NCI-H2196 (cell line): ENCODE data around the gene TRAIP.
A peak's percentile ranks its signal among the peaks of the same experiment; 100 is the strongest.
"Not testable (repeated sequence)": the region's sequence is repeated elsewhere in the genome, so short reads cannot be mapped to it uniquely, and the experiment has no call there.

Source experiments
- DNase-seq: peaks from one replicate; lab custom pipeline; 2025; ENCODE audit not compliant: unreplicated experiment; lab: John Stamatoyannopoulos, UW

Gene TRAIP

DNA sequence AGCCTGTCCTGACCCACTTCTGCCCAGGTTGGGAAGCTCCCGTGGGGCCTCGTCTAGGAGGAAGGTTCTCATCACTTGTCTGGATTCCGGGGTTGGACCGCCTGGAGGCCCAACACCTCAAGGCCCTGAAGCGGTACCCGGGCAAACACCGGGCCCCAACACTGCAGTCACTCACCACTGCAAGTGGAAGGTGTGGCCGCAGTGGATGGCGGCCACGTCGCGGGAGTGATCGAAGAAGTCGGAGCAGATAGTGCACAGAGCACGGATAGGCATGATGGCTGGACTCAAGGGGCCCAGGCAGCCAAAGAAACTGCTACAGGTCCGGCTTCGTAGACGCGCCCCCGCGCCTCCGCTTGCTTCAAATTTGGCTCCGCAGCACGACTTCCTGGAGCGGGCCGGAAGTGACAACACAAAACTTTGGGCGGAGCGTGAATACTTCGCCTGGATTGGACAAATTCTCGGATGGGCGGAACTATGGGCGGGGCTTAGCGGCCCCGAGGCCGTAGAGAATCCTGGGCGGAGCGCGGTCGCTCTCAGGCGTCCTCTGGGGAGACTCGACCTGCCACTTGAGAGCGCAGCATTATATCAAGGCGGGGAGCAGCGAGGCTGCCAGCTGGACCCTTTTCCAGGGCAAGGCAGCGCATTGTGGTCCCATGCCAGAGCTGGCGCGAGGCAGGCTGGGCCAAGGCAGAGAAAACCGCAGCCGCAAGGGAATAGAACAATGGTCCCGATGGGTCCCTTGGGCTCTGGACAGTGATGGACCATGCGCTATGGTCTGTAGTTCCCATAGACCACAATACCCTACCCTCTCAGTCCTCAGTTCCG lies at the start of gene TRAIP:
Gene TRAIP (minus strand): TSS at position 384 of the 825 bp plus-strand sequence. CDS start 111 bp downstream, at position 273.
- peak; percentile 89 for DNase-seq

DNA sequence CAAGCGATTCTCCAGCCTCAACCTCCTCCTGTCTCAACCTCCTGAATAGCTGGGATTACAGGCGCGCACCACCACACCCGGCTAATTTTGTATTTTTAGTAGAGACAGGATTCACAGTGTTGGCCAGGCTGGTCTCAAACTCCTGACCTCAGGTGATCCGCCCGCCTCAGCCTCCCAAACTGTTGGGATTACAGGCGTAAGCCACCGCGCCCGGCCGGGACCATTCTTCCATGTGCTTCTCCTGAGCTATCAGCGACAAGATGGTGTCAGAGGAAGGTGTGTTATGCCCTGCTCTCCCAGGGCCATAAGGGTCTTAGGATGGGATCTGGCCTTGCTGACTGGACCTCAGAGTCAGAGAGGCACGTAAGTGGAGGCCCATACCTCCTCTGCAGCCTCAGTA lies 48.1 kb upstream of the TRAIP start:
- not testable (repeated sequence) for DNase-seq

- peak; percentile 89 for DNase-seq
Measured at GRCh38 chr3:49903451-49904424, 47.4 kb upstream of the TRAIP start, which contains the start of gene MST1R. Gene MST1R (minus strand): TSS chr3:49903873. CDS start chr3:49903609, 264 bp downstream.

GRCh38 chr3:49902511-49903345 lies 46.4 kb upstream of the TRAIP start:
- no peak for DNase-seq

DNA sequence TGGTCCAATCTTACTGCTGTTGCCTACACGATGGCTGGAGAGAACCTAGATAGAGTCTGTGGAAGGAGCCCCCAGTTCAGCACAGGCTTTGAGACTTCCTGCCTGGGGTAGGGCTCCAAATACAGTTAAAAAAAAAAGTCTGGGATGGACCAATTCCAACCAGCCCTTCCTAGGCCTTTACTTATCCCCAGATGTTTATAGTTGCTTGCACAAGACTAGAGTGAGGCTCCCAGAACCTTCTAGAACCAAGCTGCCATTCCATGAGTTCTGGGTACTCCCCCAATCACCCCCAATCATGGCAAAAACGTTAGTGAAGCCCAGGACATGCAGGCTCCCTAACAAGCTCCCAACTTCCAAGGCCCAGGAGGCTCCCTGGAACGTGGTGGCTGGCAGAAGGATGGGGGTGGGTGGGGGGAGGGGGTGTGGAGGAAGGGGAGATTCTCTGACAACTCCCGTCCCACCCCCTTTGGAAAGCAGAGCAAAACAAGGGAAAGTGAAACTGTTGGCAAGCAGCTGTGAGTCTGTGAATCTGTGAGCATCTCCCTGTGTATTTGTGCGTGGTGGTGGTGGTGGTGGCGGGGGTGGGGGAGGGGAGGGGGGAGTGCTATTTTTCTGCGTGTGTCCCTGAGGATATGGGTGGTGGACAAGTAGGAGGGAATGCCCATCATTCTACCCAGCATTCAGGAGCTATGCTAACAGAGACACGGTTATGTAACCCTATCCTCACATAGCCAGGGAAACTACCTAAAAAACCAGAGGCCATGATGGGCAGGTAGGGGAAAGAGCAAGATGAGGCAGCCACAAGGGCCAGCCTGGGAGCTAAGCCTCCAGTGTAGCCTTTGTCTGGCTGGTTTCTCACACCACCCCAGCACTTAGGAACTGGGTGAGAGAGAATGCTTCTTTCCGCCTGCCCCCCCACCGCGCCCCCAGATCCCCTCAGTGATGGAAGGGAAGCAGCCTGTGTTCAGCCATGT lies 45.3 kb upstream of the TRAIP start:
- peak; percentile 3 for DNase-seq

DNA sequence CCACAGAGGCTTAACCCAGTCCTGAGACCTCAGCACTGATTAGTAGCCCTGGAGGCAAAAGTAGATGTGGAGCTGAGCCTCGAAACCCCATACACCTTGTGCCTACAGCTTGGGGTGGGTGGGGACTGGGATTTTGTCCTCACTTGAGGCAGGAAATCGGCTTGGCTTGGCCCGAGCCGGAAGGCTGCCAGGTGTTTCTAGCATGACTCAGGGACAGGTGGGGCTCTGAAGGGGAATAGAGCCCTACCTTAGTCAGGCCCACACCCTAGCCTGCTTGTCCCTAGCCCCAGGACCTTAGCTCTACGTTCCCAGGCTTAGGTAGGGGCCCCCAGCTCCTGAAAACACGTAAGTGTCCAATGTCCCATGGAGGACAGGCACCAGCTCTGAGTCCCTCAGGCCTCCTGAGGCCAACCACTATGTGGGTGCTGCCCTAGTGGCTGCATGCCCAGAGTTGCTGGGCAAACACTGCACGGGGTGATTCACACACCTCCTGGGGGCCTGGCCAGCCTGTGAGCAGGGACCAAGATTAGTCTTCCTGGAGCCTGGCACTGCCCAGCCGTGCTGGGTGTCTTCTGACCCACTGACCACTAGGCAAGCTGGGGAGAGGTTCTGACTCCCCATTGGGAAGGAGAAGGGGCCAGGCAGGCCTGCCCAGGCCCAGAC lies 44.3 kb upstream of the TRAIP start:
- DNase-seq = peak; percentile 60

DNA sequence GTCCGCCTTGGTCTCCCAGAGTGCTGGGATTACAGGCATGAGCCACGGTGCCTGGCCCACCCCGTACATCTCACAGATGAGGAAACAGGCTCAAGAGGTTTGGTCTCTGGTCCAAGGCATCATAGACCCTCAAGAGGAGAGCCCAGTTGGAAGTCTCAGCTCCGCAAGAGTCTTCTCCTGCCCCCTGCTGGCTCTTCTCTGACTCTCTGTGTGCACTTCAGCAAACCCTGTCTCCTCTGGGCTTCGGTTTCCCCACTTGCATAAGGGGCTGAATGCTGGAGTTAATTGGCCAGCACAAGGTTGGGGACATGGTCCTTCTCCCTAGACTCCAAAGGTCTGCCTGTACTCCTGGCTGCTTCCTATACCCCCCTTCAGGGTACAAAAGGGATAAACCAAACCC lies 43.5 kb upstream of the TRAIP start:
- DNase-seq = no peak

DNA sequence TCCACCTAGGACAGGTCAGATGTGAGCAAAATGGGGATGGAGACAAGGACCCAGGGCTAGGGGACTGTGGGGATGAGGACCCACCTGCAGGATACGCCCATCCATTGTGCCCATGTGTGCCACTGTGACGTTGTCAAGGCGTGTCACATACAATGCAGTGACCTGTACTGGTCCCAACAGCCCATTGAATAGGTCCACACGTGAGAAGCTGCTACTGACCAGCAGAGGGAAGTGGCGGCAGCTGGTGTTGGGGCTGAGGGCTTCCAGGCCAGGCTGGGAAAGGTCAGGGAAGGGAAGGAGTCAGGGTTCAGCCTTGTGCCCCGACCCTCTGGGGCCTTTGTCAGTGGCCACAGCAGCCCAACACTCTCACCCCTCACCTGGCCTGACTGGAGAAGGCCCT lies 42.6 kb upstream of the TRAIP start:
- no peak for DNase-seq

DNA sequence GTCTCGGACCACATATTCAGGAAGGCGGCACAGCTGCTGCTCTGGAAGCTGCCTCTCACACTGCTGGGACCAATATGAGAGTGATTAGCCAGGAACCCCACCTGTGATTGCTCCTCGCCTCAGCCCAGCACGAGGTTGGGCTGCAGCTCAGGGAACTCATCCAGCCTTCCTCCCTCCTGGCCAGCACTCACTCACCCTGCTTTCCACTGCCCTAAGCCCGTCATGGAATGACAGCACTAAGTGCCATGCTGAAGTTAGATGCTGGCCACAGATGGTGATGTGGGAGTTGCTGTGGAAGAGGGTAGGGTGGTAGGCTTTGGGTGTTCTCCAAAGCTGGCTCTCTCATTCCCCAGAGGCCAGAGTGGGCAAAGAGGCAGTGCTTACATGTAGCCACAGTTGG lies 40.0 kb upstream of the TRAIP start:
- DNase-seq = no peak

DNA sequence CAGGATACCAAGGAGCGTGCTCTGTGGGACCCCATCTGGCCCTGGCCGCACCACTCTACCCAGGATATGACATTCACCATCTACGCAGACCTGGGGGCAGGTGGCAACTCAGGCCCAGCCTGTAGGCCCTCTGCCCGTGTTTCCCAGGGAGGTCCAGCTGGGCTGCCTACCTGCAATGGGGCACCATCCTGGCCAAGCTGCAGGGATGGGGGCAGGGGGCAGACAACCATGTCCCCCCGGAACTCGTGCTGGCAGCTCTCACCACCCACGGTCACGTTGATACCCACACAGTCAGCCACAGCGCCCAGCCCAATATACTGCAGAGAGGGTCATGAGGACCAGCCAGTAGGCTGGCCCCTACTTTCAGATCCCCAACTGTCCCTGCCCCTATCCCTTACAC lies 39.4 kb upstream of the TRAIP start:
- DNase-seq = no peak

DNA sequence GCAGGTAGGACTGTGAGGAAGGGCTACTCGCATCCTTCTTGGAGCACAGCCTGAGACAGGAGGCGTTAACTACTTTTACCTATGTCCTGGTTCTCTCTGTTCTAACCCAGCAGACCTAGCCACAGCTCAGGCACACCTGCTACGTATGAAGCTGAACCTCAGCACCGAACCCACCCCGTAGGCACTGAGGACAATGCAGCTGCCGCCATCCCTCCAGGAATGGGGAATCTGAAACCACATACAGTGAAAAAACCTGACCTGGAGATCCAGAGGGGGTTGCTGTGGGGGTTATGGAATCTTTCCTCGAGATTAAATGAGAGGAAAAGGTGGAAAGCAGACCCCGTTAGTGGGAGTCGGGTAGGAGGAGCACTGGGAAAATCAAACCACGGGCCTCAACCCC lies 32.9 kb upstream of the TRAIP start:
- DNase-seq = no peak

GRCh38 chr3:49886922-49887265 lies 30.5 kb upstream of the TRAIP start:
- DNase-seq = no peak

GRCh38 chr3:49883998-49884397 lies 27.6 kb upstream of the TRAIP start:
- DNase-seq = no peak

GRCh38 chr3:49882166-49882565 lies 25.8 kb upstream of the TRAIP start:
- no peak for DNase-seq

- no peak for DNase-seq
Measured at GRCh38 chr3:49880581-49881315, 24.4 kb upstream of the TRAIP start.

DNA sequence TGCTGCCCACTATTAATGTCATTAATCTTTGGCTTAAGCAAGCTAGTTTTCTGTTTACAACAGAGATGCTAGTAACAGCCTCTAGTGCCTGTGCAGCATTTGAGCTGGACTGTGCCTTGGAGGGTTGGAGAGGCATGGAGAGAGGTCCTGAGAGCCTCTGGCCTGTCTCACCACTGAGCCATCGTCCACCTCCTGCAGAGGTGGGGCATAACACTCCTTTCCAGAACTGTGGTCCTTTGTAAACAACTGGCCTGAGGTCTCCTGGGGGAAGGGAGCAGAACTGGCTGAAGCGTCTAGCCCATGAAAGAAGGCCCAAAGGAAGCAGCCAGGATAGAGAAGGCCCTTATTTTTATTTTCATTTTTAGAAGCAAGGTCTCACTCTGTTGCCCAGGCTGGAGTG lies 23.4 kb upstream of the TRAIP start:
- DNase-seq = no peak

DNA sequence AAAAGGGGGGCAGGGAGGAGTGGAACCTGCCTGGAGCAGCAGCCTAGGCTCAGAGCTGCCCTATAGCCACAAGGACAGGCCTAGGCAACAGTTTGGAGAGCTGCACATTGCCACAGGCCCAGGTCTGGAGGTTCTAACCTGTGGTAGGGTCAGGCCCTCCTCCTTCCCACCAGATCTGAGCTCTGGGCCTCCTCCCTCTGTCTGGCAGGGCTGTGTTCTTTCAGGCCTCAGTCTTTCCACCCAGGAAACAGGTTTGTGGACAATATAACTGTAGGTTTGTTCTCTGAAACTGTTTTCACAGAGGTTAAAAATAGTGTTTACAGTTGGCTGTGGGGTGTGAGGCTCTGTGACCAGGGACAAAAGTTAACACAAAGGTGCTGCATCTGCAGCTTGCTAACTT lies 22.3 kb upstream of the TRAIP start:
- no peak for DNase-seq

DNA sequence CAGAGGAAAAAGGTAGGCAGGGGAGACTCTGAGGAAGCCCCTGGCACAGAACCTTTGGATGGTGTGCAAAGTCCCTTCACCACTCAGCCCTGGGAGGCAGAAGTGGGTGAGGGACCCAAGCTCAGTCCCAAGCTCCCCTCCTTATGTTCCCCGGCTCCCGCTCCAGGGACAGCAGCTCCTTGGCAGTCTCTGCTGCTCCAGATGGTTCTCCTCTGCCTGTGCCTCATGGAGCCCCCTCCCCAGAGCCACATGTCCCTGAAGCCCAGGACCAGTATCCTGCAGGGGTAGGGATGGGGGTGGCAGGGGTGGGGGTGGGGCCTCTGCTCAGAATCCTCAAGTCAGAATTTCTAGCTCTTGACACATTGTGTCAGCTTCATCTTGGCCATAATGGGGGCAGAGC lies 21.4 kb upstream of the TRAIP start:
- no peak for DNase-seq

DNA sequence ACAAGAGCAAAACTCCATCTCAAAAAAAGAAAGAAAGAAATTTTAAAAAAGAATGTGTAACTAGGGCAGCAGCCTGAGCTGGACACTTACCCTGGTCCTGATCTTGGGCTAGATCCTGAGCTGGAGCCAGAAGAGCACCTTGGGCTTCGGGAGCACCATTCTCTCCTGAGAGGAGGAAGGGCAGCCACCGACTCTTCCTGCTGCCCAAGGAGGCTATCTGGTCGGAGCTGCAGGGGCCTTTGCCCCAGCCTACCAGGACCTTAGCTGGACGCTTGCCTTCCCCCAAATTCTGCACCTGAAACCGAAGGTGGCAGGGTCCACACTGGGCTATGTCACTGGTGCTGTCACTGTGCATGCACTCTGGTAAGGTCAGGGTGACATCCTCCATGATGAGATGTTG lies 20.2 kb upstream of the TRAIP start:
- no peak for DNase-seq
